Lower leg skin (tissue), 4 donors: ENCODE data around the gene STK33. TPM values are rescaled to one million over a fixed set of nuclear protein-coding genes. Genes with fewer than 3 reads are reported as not detected.

ENCODE experiments used
- DNase-seq, 2 donors: peaks; one replicate each; pipeline ENCODE4 v3.0.0-alpha.2; 2019; ENCODE audit warnings: low spot score in 2 of 2
- H3K4me3 ChIP-seq: fragments of 200-600 bp; sonication (generic); 2 replicates; pipeline ENCODE4 v1.5.1; 2017; ENCODE audit warnings: mild to moderate bottlenecking, low read depth; ENCODE audit not compliant: poor library complexity, severe bottlenecking
- CTCF ChIP-seq, 3 donors: fragments of 450-650 bp; IDR thresholded peaks; one replicate each; pipeline ENCODE4 v1.5.1; 2016; ENCODE audit warnings: antibody characterized with exemption in 3 of 3, mild to moderate bottlenecking in 3 of 3, moderate library complexity in 2 of 3
- POLR2A ChIP-seq, 2 donors: fragments of 450-650 bp; IDR thresholded peaks; one replicate each; pipeline ENCODE4 v1.6.1; 2016 to 2017; ENCODE audit warnings: antibody characterized with exemption in 2 of 2, mild to moderate bottlenecking in 1 of 2, moderate library complexity in 1 of 2
- WGBS, 2 donors: methylation state at CpG; one replicate each; pipeline ENCODE4 v1.1.5; 2018; 5-methylcytosine and 5-hydroxymethylcytosine counted together
- intact Hi-C: fragments of 100-400 bp; cut with DNase I; formaldehyde crosslinking; loops from one replicate; pipeline ENCODE4 v1.15.0; 2023; ENCODE audit warnings: low total_unique reads
- total RNA-seq, 4 donors: library from RNA; depleted of rRNA; stranded (reverse); fragments of >200 nt; gene quantifications; one replicate each; pipeline ENCODE4 v1.1.0, GENCODE V29; 2016

The STK33 gene
- total RNA-seq, 4 donors from 2014 or later: 0.23 to 6.5 (median 0.29) TPM; not detected in 1

DNA sequence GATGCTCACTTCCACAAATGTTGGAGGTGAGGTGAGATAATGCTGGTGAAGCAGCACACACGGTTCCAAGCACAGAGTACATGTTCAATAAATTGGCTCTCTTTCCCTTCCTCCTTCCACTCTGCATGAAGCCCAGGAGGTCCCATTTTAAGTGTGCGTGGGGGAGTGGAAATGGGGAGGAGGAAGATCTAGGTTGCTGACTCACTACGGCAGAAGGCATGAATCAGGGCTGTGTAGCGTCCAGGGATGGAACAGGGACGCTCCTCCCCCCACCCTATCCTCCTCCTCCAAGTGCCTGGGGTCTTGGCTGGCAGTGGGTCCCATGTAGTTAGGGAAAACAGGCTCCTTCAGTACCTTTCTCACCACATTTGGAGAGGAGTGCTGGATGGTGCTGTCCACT lies 44.3 kb upstream of the STK33 start:
- TF ChIP-seq POLR2A (IDR thresholded peaks at IDR 0.05): no peak
- no peak for TF ChIP-seq CTCF (IDR thresholded peaks at IDR 0.05)
- 89 to 94% methylated on average over 5 of the region's 5 CpGs for WGBS, 2 donors

GRCh38 chr11:8636127-8636526 lies 42.1 kb upstream of the STK33 start:
- WGBS, 2 donors: 95 to 98% methylated on average over 2 of the region's 2 CpGs
- intact Hi-C loops: no loop called here
- peak in 1 of 2 donors; percentile 1 for DNase-seq
- H3K4me3 ChIP-seq: no peak overlapping the region
- no peak for TF ChIP-seq CTCF (IDR thresholded peaks at IDR 0.05)
- TF ChIP-seq POLR2A (IDR thresholded peaks at IDR 0.05): no peak

More for the DNA sequence above, 44.3 kb upstream of the STK33 start:
- DNase-seq: peak in 1 of 2 donors; percentile 26
- intact Hi-C loops: no loop called here
- no peak overlapping the region for H3K4me3 ChIP-seq

- intact Hi-C loops: no loop called here
- DNase-seq: no peak
- 96 to 97% methylated on average over 6 of the region's 6 CpGs for WGBS, 2 donors
- H3K4me3 ChIP-seq: no peak overlapping the region
- no peak for TF ChIP-seq POLR2A (IDR thresholded peaks at IDR 0.05)
- TF ChIP-seq CTCF (IDR thresholded peaks at IDR 0.05): no peak
Measured at GRCh38 chr11:8634498-8634897, 40.5 kb upstream of the STK33 start.

DNA sequence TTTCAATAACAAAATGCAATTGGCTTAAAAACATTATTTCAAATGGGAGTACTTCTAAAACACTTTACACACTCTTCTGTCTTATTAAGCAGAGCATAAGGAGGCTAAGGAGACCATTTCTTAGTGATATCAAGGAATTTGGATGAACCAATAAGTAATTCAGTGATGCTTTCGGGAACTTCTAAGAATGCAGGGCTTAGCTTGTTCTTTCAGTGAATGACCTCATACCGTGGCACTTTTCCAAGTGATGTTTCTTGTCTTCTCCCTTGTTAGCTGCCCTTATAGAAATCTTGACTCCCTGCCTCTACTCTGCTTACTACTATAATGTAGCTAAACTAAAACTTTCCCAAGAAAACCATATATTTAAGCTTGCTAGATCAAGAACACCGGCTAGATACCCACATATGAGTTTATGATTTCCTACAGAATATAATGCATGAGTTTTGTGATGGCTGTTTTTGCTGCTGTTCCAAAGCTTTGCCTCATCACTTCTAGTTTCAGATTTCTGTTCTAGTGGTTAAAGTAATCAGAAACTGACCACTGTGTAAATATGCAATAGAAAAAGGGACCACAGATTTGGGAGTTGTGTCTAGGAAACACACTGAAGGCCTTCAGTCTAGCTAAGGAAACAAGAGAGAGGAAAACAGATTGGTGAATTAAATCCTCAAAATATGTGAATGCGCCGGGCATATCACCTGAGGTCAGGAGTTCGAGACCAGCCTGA lies 37.5 kb upstream of the STK33 start:
- intact Hi-C loops: no loop called here
- no peak for TF ChIP-seq POLR2A (IDR thresholded peaks at IDR 0.05)
- no peak for TF ChIP-seq CTCF (IDR thresholded peaks at IDR 0.05)
- no peak overlapping the region for H3K4me3 ChIP-seq
- 83 to 88% methylated on average over 6 of the region's 6 CpGs for WGBS, 2 donors
- no peak for DNase-seq

- no peak for TF ChIP-seq POLR2A (IDR thresholded peaks at IDR 0.05)
- no peak for TF ChIP-seq CTCF (IDR thresholded peaks at IDR 0.05)
- DNase-seq: no peak
- intact Hi-C loops: no loop called here
- WGBS, 2 donors: 39 to 50% methylated on average over 2 of the region's 2 CpGs
- no peak overlapping the region for H3K4me3 ChIP-seq
Measured at GRCh38 chr11:8624698-8625097, 30.7 kb upstream of the STK33 start.

DNA sequence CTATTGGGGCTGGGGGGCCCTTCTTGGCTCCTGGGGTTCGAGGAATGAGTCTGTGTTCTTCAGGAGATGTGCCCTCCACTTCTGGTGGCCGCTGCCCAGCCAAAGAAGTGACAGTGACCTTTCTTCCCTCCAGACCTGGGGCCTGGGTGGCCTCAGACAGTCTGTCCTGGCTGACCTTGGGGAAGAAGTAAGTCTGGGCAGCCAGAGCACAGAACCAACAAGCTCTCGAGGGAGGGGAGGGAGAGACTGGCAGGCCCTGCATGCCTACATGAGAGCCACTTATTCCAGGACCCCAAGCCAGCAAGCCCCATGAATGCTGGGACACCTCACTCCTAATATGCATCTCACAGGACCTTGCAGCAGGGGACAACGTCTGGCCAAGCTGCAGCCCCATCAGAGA lies 27.1 kb upstream of the STK33 start:
- intact Hi-C loops: no loop called here
- no peak overlapping the region for H3K4me3 ChIP-seq
- no peak for DNase-seq
- TF ChIP-seq POLR2A (IDR thresholded peaks at IDR 0.05): no peak
- no peak for TF ChIP-seq CTCF (IDR thresholded peaks at IDR 0.05)
- 67 to 80% methylated on average over 4 of the region's 4 CpGs for WGBS, 2 donors
